HL-60 (cell line): ENCODE measurements around the gene NDUFC1.

Source experiments
- GABPA ChIP-seq: IDR thresholded peaks from 2 replicates; pipeline ENCODE4 v1.6.1; 2012; ENCODE audit warnings: low read depth
- TF ChIP-seq, protein P1 (sequence below): IDR thresholded peaks from one replicate; pipeline ENCODE4 v1.5.1; 2011; ENCODE audit warnings: low read length, control low read depth, inconsistent platforms; ENCODE audit not compliant: insufficient read depth
- TF ChIP-seq, protein P2 (sequence below): IDR thresholded peaks from 2 replicates; pipeline ENCODE4 v1.6.1; 2012; ENCODE audit warnings: low read depth; ENCODE audit not compliant: insufficient replicate concordance

GRCh38 chr4:139241086-139241783, 61.0 kb downstream of the NDUFC1 start:
- TF ChIP-seq, protein P1, sequence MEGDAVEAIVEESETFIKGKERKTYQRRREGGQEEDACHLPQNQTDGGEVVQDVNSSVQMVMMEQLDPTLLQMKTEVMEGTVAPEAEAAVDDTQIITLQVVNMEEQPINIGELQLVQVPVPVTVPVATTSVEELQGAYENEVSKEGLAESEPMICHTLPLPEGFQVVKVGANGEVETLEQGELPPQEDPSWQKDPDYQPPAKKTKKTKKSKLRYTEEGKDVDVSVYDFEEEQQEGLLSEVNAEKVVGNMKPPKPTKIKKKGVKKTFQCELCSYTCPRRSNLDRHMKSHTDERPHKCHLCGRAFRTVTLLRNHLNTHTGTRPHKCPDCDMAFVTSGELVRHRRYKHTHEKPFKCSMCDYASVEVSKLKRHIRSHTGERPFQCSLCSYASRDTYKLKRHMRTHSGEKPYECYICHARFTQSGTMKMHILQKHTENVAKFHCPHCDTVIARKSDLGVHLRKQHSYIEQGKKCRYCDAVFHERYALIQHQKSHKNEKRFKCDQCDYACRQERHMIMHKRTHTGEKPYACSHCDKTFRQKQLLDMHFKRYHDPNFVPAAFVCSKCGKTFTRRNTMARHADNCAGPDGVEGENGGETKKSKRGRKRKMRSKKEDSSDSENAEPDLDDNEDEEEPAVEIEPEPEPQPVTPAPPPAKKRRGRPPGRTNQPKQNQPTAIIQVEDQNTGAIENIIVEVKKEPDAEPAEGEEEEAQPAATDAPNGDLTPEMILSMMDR, result no peak
- TF ChIP-seq, protein P2, sequence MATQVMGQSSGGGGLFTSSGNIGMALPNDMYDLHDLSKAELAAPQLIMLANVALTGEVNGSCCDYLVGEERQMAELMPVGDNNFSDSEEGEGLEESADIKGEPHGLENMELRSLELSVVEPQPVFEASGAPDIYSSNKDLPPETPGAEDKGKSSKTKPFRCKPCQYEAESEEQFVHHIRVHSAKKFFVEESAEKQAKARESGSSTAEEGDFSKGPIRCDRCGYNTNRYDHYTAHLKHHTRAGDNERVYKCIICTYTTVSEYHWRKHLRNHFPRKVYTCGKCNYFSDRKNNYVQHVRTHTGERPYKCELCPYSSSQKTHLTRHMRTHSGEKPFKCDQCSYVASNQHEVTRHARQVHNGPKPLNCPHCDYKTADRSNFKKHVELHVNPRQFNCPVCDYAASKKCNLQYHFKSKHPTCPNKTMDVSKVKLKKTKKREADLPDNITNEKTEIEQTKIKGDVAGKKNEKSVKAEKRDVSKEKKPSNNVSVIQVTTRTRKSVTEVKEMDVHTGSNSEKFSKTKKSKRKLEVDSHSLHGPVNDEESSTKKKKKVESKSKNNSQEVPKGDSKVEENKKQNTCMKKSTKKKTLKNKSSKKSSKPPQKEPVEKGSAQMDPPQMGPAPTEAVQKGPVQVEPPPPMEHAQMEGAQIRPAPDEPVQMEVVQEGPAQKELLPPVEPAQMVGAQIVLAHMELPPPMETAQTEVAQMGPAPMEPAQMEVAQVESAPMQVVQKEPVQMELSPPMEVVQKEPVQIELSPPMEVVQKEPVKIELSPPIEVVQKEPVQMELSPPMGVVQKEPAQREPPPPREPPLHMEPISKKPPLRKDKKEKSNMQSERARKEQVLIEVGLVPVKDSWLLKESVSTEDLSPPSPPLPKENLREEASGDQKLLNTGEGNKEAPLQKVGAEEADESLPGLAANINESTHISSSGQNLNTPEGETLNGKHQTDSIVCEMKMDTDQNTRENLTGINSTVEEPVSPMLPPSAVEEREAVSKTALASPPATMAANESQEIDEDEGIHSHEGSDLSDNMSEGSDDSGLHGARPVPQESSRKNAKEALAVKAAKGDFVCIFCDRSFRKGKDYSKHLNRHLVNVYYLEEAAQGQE, result no peak
- TF ChIP-seq GABPA, result no peak
